HL-60 (cell line): ENCODE results near the gene GCNA.

ENCODE experiments used
- POLR2AphosphoS5 ChIP-seq: IDR thresholded peaks from 2 replicates; pipeline ENCODE4 v1.6.1; 2012; ENCODE audit warnings: low read depth
- SPI1 ChIP-seq: IDR thresholded peaks from 2 replicates; pipeline ENCODE4 v1.6.1; 2012; ENCODE audit warnings: low read depth, mild to moderate bottlenecking, borderline replicate concordance
- TF ChIP-seq, protein P1 (sequence below): IDR thresholded peaks from one replicate; pipeline ENCODE4 v1.5.1; 2011; ENCODE audit warnings: low read length, control low read depth, inconsistent platforms; ENCODE audit not compliant: insufficient read depth

DNA sequence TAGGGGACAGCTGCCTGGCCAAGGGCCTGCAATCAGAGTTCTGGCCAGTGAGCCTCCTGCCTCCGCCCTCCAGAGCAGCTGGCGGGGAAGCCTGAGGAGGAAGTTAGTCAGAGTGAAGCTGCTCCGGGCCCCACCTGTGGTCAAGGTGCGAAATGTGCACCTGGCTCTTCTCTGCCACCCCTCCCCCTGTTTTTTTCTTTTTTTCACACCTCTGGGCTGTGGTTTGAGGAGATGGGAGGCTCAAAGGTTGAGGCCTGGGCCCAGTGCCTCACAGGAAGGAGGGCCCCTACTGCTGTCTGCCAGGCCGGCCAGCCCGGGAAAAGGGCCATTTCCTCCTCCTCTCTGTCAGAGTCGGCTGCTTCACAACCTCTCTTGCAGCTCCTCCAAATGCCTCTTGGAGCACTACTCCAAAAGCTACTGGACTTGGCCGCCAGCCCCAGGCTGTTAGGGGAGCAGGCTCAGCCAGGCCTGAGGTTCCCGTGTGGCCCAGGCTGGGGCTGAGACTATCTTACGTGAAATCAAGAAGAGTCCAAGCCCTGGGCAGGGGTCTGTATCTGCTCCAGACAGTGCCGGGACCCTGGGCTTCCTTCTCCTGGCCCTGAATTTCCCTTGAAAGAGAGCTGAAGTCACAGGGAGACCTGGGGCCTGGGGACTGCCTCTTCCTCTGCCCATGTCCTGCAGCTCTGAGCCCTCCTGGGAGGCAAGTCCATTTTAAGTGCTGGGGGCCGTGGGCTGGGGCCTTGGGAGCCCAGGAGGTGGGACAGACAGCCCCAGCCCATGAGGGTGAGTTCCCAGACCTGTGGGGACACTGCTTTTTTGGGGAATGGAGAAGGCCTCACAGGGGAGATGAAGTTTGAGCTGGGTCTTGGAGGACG is 44.6 kb downstream of the GCNA start:
- TF ChIP-seq, protein P1, sequence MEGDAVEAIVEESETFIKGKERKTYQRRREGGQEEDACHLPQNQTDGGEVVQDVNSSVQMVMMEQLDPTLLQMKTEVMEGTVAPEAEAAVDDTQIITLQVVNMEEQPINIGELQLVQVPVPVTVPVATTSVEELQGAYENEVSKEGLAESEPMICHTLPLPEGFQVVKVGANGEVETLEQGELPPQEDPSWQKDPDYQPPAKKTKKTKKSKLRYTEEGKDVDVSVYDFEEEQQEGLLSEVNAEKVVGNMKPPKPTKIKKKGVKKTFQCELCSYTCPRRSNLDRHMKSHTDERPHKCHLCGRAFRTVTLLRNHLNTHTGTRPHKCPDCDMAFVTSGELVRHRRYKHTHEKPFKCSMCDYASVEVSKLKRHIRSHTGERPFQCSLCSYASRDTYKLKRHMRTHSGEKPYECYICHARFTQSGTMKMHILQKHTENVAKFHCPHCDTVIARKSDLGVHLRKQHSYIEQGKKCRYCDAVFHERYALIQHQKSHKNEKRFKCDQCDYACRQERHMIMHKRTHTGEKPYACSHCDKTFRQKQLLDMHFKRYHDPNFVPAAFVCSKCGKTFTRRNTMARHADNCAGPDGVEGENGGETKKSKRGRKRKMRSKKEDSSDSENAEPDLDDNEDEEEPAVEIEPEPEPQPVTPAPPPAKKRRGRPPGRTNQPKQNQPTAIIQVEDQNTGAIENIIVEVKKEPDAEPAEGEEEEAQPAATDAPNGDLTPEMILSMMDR: no peak
- no peak for TF ChIP-seq POLR2AphosphoS5
- no peak for TF ChIP-seq SPI1
